A549 (cell line): Measurements from ENCODE around the gene CNDP1.

ENCODE experiments used
- CEBPB ChIP-seq, 2 experiments: fragments of >200 bp in 1 of 2; sonication (Bioruptor Twin) in 1 of 2; formaldehyde crosslinking in 1 of 2; IDR thresholded peaks; 2 replicates each; pipeline ENCODE4 v1.6.1; 2012 to 2016
- CTCF ChIP-seq: fragments of >200 bp; sonication (Bioruptor Twin); formaldehyde crosslinking; IDR thresholded peaks from 3 replicates; pipeline ENCODE4 v1.5.1; 2016
- ELK1 ChIP-seq: fragments of 150-350 bp; IDR thresholded peaks from 2 replicates; pipeline ENCODE4 v1.6.1; 2014; ENCODE audit warnings: low read depth, mild to moderate bottlenecking, low read length

- TF ChIP-seq CTCF = no peak
- no peak for TF ChIP-seq CEBPB (IDR thresholded peaks at IDR 0.05)
- no peak for TF ChIP-seq ELK1
These were observed 74.4 kb downstream of the CNDP1 start for GRCh38 chr18:74608681-74609080.
